MCF 10A (cell line): ENCODE results near the gene MVB12B. TPM values are rescaled to one million over a fixed set of nuclear protein-coding genes. Genes with fewer than 3 reads are reported as not detected.

Experiments
- BruUV-seq: library from RNA; stranded (reverse); fragments of 400-500 nt; replicated peaks from 2 replicates; lab custom pipeline; 2021; lab: Mats Ljungman, UMichigan
- CTCF ChIA-PET: fragments of 300-600 bp; sonication (Branson Sonifier 250); formaldehyde crosslinking; extraction: SDS; loops from one replicate; lab custom pipeline; 2021; ENCODE audit warnings: antibody characterized with exemption, inconsistent platforms; lab: Yijun Ruan, JAX
- POLR2A ChIA-PET: fragments of 300-600, 350-650 bp; sonication (Branson Sonifier 250); formaldehyde crosslinking; extraction: SDS; loops from one replicate; lab custom pipeline; 2020; ENCODE audit warnings: antibody characterized with exemption, inconsistent platforms; lab: Yijun Ruan, JAX
- DNase-seq: peaks from one replicate; pipeline ENCODE4 v3.0.0-alpha.2; 2018; ENCODE audit not compliant: unreplicated experiment
- H3K27ac Mint-ChIP-seq: one replicate; pipeline ENCODE4 v1.8.0; 2022; ENCODE audit warnings: mild to moderate bottlenecking, low read depth, mixed read lengths; ENCODE audit not compliant: unreplicated experiment
- H3K27me3 Mint-ChIP-seq: one replicate; pipeline ENCODE4 v1.8.0; 2022; ENCODE audit warnings: mixed read lengths; ENCODE audit not compliant: insufficient read depth, unreplicated experiment
- H3K36me3 Mint-ChIP-seq: one replicate; pipeline ENCODE4 v1.8.0; 2022; ENCODE audit warnings: mild to moderate bottlenecking, moderate library complexity, mixed read lengths; ENCODE audit not compliant: insufficient read depth, unreplicated experiment
- H3K4me1 Mint-ChIP-seq: one replicate; pipeline ENCODE4 v1.8.0; 2022; ENCODE audit warnings: mixed read lengths; ENCODE audit not compliant: insufficient read depth, unreplicated experiment
- H3K4me3 Mint-ChIP-seq: one replicate; pipeline ENCODE4 v1.8.0; 2022; ENCODE audit warnings: mild to moderate bottlenecking, moderate library complexity, mixed read lengths; ENCODE audit not compliant: unreplicated experiment
- H3K9me3 Mint-ChIP-seq: one replicate; pipeline ENCODE4 v1.8.0; 2022; ENCODE audit warnings: mixed read lengths; ENCODE audit not compliant: unreplicated experiment
- intact Hi-C: fragments of 100-400 bp; cut with micrococcal nuclease; formaldehyde crosslinking; loops from 2 replicates; pipeline ENCODE4 v1.14.1; 2022
- total RNA-seq: library from RNA; stranded (reverse); gene quantifications from 2 replicates; pipeline ENCODE4 v1.2.3, GENCODE V29; 2022
- TF ChIP-seq, protein P1 (sequence below): fragments of 200-600 bp; IDR thresholded peaks from one replicate; pipeline ENCODE4 v1.8.0; 2022; ENCODE audit warnings: antibody characterized with exemption, mild to moderate bottlenecking; ENCODE audit not compliant: unreplicated experiment

MVB12B gene
- total RNA-seq, 1 experiment from 2014 or later = 5.5 TPM

DNA sequence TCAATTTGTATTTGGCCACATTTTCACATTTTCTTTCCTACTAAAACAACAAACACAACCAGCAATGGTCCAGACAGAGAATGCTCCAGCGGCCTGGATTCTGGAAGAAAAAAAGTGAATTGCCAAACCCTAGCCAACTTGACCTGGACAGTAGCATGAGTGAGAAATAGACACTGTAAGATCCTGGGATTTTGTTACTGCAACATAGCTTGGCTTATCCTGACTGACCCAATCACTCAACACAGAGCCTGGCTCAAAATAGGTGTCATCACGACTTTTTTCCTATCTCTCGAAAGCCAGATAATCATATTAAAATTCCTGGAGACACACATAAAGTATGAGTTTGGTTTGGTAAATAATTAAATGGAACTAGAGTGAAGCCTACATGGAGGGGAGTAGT is 25.4 kb upstream of the MVB12B start:
- no peak overlapping the region for H3K4me3 Mint-ChIP-seq
- no peaks in the 10 kb centered on the region for H3K4me1 Mint-ChIP-seq
- H3K9me3 Mint-ChIP-seq = no peaks in the 10 kb centered on the region
- intact Hi-C loops = no loop called here
- BruUV-seq = no TSS peak
- TF ChIP-seq, protein P1, sequence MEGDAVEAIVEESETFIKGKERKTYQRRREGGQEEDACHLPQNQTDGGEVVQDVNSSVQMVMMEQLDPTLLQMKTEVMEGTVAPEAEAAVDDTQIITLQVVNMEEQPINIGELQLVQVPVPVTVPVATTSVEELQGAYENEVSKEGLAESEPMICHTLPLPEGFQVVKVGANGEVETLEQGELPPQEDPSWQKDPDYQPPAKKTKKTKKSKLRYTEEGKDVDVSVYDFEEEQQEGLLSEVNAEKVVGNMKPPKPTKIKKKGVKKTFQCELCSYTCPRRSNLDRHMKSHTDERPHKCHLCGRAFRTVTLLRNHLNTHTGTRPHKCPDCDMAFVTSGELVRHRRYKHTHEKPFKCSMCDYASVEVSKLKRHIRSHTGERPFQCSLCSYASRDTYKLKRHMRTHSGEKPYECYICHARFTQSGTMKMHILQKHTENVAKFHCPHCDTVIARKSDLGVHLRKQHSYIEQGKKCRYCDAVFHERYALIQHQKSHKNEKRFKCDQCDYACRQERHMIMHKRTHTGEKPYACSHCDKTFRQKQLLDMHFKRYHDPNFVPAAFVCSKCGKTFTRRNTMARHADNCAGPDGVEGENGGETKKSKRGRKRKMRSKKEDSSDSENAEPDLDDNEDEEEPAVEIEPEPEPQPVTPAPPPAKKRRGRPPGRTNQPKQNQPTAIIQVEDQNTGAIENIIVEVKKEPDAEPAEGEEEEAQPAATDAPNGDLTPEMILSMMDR = no peak
- ChIA-PET POLR2A (interaction anchor here (1.6 kb wide), 1 partner anchor 97 kb away, joined by 4 read pairs; no protein-coding TSS in a partner anchor), CTCF (interaction anchor here (0.6 to 5.0 kb wide), 9 partner anchors 15 to 246 kb away, joined by 3 to 52 read pairs (median 4); no protein-coding TSS in a partner anchor)
- no peak overlapping the region for H3K27ac Mint-ChIP-seq
- peaks cover 11% of the 10 kb centered on the region for H3K27me3 Mint-ChIP-seq
- H3K36me3 Mint-ChIP-seq = no peaks in the 10 kb centered on the region
- DNase-seq = no peak

DNA sequence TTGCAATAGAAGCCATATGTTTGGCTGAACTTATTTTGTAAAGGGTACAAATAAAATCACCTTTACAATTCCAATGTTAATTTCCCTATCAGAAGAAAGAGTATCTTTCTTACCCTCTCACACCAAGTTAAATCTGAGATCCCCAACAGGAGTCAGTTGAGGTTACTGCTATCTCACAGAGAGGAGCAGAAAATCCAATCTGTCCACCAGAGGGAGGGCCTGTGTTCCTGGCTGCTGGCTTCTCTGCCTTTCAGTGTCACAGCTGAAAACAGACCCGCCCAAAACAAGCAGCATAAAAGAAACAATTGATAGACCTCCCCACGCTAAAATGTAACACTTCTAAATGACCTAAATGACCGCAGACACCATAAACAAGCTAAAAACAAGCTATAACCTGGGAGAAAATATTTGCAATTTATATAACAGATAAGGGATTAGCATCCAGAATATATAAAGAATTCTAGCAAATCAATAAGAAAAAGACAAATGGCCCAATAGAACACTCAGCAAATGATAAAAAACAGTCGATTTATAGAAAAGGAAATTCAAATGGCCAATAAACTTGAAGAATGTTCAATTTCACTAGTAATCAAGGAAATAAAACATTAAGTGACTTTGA is 24.5 kb upstream of the MVB12B start:
- no peaks in the 10 kb centered on the region for H3K36me3 Mint-ChIP-seq
- no peaks in the 10 kb centered on the region for H3K9me3 Mint-ChIP-seq
- CTCF ChIA-PET = interaction anchor here (0.6 to 5.0 kb wide), 18 partner anchors 8 to 195 kb away, joined by 3 to 52 read pairs (median 4); no protein-coding TSS in a partner anchor
- intact Hi-C loops = loop anchor here (1.0 kb wide), 3 partner anchors 96 to 894 kb away; no protein-coding TSS in a partner anchor
- POLR2A ChIA-PET = interaction anchor here (0.6 to 1.6 kb wide), 2 partner anchors 96 to 622 kb away, joined by 4 read pairs; no protein-coding TSS in a partner anchor
- H3K27ac Mint-ChIP-seq = no peak overlapping the region
- no peaks in the 10 kb centered on the region for H3K4me1 Mint-ChIP-seq
- peaks cover 11% of the 10 kb centered on the region for H3K27me3 Mint-ChIP-seq
- DNase-seq = peak; percentile 64
- TF ChIP-seq, protein P1 = peak; percentile 66
- no peak overlapping the region for H3K4me3 Mint-ChIP-seq
- BruUV-seq = no TSS peak

DNA sequence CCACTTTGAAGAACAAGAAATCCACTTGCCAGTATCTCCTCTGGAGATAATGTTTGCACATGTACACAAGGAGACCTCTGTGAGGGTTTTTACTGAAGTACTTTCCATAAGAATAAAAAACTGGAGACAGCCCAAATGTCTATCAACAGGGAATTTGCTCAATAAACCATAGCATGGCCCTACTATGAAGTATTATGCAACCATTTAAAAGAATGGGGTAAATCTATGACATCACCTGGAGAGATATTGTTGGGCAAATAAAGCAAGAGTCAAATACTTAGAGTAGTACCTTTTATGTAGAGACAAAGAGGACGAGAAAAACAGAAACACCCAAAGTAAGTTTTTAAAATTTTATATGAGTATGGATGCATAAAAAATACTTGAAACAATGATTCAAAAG is 23.9 kb upstream of the MVB12B start:
- no TSS peak for BruUV-seq
- no peak for DNase-seq
- no peaks in the 10 kb centered on the region for H3K4me1 Mint-ChIP-seq
- no peaks in the 10 kb centered on the region for H3K9me3 Mint-ChIP-seq
- ChIA-PET CTCF (interaction anchor here (0.5 to 5.0 kb wide), 17 partner anchors 7 to 441 kb away, joined by 3 to 52 read pairs (median 4); no protein-coding TSS in a partner anchor), POLR2A (no interaction called here)
- intact Hi-C loops = loop anchor here (1.0 kb wide), 3 partner anchors 96 to 894 kb away; no protein-coding TSS in a partner anchor
- no peak overlapping the region for H3K27ac Mint-ChIP-seq
- no peak overlapping the region for H3K4me3 Mint-ChIP-seq
- no peaks in the 10 kb centered on the region for H3K36me3 Mint-ChIP-seq
- H3K27me3 Mint-ChIP-seq = peaks cover 11% of the 10 kb centered on the region
- TF ChIP-seq, protein P1 = no peak

DNA sequence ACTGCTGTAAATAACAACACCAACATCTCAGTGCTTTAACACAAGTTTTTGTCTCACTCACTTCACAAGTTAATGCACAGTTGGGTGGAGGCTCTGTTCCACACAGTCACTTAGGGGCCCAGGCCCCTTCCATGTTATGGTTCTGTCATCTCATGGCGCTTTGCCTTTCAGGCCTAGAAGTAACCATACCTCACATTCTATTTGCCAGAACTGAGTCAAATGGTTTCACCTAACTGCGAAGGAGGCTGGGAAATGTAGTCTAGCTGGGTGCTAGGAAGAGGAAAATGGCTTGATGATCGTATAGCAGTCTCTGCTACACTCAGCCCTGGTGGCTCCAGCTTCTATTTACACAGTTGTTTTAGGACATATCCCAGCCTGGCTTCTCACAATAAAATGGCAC is 23.1 kb upstream of the MVB12B start:
- no peak overlapping the region for H3K4me3 Mint-ChIP-seq
- no TSS peak for BruUV-seq
- ChIA-PET CTCF (interaction anchor here (0.7 to 5.0 kb wide), 5 partner anchors 82 to 187 kb away, joined by 3 to 52 read pairs (median 4); no protein-coding TSS in a partner anchor), POLR2A (interaction anchor here (0.5 kb wide), 1 partner anchor 99 kb away, joined by 3 read pairs; no protein-coding TSS in a partner anchor)
- no peak for DNase-seq
- intact Hi-C loops = no loop called here
- no peaks in the 10 kb centered on the region for H3K4me1 Mint-ChIP-seq
- H3K27me3 Mint-ChIP-seq = peaks cover 7% of the 10 kb centered on the region
- no peaks in the 10 kb centered on the region for H3K36me3 Mint-ChIP-seq
- no peaks in the 10 kb centered on the region for H3K9me3 Mint-ChIP-seq
- TF ChIP-seq, protein P1 = no peak
- no peak overlapping the region for H3K27ac Mint-ChIP-seq
